Measurements from ENCODE around the gene VEZT.

GRCh38 chr12:95265765-95266164 lies 48.2 kb downstream of the VEZT start:
- TF ChIP-seq POLR2A (IDR thresholded peaks at IDR 0.05) (no peak), CTCF (IDR thresholded peaks at IDR 0.05) (no peak)
